HEK293T (cell line): Measurements from ENCODE around the gene LARGE1.

Source experiments
- FOXM1 ChIP-seq: fragments of 450-650 bp; IDR thresholded peaks from 2 replicates; pipeline ENCODE4 v1.6.1; 2017; ENCODE audit warnings: mild to moderate bottlenecking, borderline replicate concordance
- NFRKB ChIP-seq: fragments of 450-650 bp; IDR thresholded peaks from 2 replicates; pipeline ENCODE4 v1.6.1; 2016; ENCODE audit warnings: mild to moderate bottlenecking, moderate library complexity
- ZNF384 ChIP-seq: fragments of 450-650 bp; IDR thresholded peaks from 2 replicates; pipeline ENCODE4 v1.6.1; 2016

- TF ChIP-seq FOXM1: no peak
- TF ChIP-seq ZNF384: no peak
- TF ChIP-seq NFRKB: no peak
Measured at GRCh38 chr22:33520904-33521780, 399.1 kb downstream of the LARGE1 start.
